K562 (cell line): ENCODE measurements around the gene SMOC2. TPM values are rescaled to one million over a fixed set of nuclear protein-coding genes. Genes with fewer than 3 reads are reported as not detected.

Experiments
- ATAC-seq: fragments of 200-7000 bp; cut with Tn5 transposase; 3 replicates; pipeline ENCODE4 v1.9.1; 2020; ENCODE audit warnings: moderate library complexity
- BruUV-seq: library from RNA; stranded (reverse); fragments of 400-500 nt; replicated peaks from 2 replicates; lab custom pipeline; 2021; lab: Mats Ljungman, UMichigan
- CTCF ChIA-PET: fragments of 300-600 bp; formaldehyde crosslinking; extraction: SDS; loops from one replicate; lab custom pipeline; 2021; ENCODE audit warnings: low intra/inter-chr PET ratio; lab: Yijun Ruan, JAX
- POLR2A ChIA-PET: fragments of 300-600, 350-650 bp; sonication (Branson Sonifier 250); formaldehyde crosslinking; extraction: SDS; loops from one replicate; lab custom pipeline; 2021; ENCODE audit warnings: antibody characterized with exemption, inconsistent platforms; lab: Yijun Ruan, JAX
- DNase-seq, 4 experiments: peaks; one replicate each; pipeline versions ENCODE4 v3.0.0 to v3.0.0-alpha.2; 2011 to 2018; ENCODE audit warnings: low spot score in 3 of 4, mixed read lengths in 3 of 4; ENCODE audit errors: extremely low read depth in 1 of 4
- FAIRE-seq: peaks from 2 replicates; lab custom pipeline; 2011; peaks lifted over from hg19 to GRCh38; lab: Jason Lieb, UNC
- H2AFZ ChIP-seq: 2 replicates; pipeline ENCODE4 v1.6.0; 2011; ENCODE audit warnings: low read depth, low read length, control low read depth, inconsistent platforms
- H3K27ac ChIP-seq: fragments of 200-600 bp; 3 replicates; pipeline ENCODE4 v1.8.0; 2011; ENCODE audit warnings: low read depth, mild to moderate bottlenecking, control low read depth, inconsistent platforms, low read length, moderate library complexity, mixed read lengths; ENCODE audit errors: extremely low read depth
- H3K27me3 ChIP-seq, 2 experiments: fragments of 300-600 bp in 1 of 2; 2 replicates in 1 of 2; 3 replicates in 1 of 2; pipeline versions ENCODE4 v1.6.0 to v1.8.0; 2011; ENCODE audit warnings: inconsistent platforms in 2 of 2, low read length in 2 of 2, mild to moderate bottlenecking in 1 of 2, mixed read lengths in 1 of 2, moderate library complexity in 1 of 2; ENCODE audit not compliant: control insufficient read depth in 2 of 2, insufficient read depth in 2 of 2
- H3K36me3 ChIP-seq: fragments of 300-600 bp; 3 replicates; pipeline ENCODE4 v1.8.0; 2011; ENCODE audit warnings: mild to moderate bottlenecking, low read length, inconsistent platforms; ENCODE audit not compliant: control insufficient read depth, insufficient read depth
- H3K4me1 ChIP-seq, 2 experiments: fragments of 200-600 bp in 1 of 2; replicated peaks in 1 of 2; 2 replicates in 1 of 2; 3 replicates in 1 of 2; pipeline versions ENCODE4 v1.5.1 to v1.8.0; 2011; ENCODE audit warnings: inconsistent platforms in 2 of 2, low read length in 2 of 2, mild to moderate bottlenecking in 1 of 2, mixed read lengths in 1 of 2, moderate library complexity in 1 of 2; ENCODE audit not compliant: control insufficient read depth in 2 of 2, insufficient read depth in 2 of 2
- H3K4me2 ChIP-seq: 2 replicates; pipeline ENCODE4 v1.6.1; 2011; ENCODE audit warnings: low read length, control low read depth, inconsistent platforms, mixed read lengths; ENCODE audit not compliant: insufficient read depth
- H3K4me3 ChIP-seq: fragments of 200-600 bp; sonication (generic), shearing (Covaris generic); 2 replicates; pipeline ENCODE4 v1.5.1; 2016; ENCODE audit warnings: control low read depth, inconsistent platforms
- H3K79me2 ChIP-seq: fragments of 200-600 bp; 3 replicates; pipeline ENCODE4 v1.8.0; 2011; ENCODE audit warnings: low read length, inconsistent platforms; ENCODE audit not compliant: control insufficient read depth, insufficient read depth
- H3K9ac ChIP-seq, 2 experiments: 2 replicates each; pipeline versions ENCODE4 v1.6.0 to v1.6.1; 2011; ENCODE audit warnings: low read depth in 2 of 2, low read length in 2 of 2, control low read depth in 1 of 2, inconsistent platforms in 1 of 2, mild to moderate bottlenecking in 1 of 2, mixed read lengths in 1 of 2; ENCODE audit not compliant: insufficient read depth in 1 of 2
- H3K9me1 ChIP-seq: one replicate; pipeline ENCODE4 v1.6.0; 2011; ENCODE audit warnings: inconsistent platforms, mild to moderate bottlenecking, low read length, moderate library complexity; ENCODE audit not compliant: control insufficient read depth, insufficient read depth
- H3K9me3 ChIP-seq: replicated peaks from 2 replicates; pipeline ENCODE4 v1.5.1; 2011; ENCODE audit warnings: low read depth, low read length, inconsistent platforms; ENCODE audit not compliant: control insufficient read depth, insufficient read depth
- H4K20me1 ChIP-seq: replicated peaks from 2 replicates; pipeline ENCODE4 v1.6.1; 2011; ENCODE audit warnings: low read length, inconsistent platforms, mixed read lengths; ENCODE audit not compliant: control insufficient read depth, insufficient read depth
- BACH1 ChIP-seq: fragments of 200-800 bp; sonication (Bioruptor generic); IDR thresholded peaks from 2 replicates; pipeline ENCODE4 v1.6.1; 2016; ENCODE audit warnings: missing genetic modification characterization, missing compliant biosample characterization
- BCOR ChIP-seq: fragments of 450-650 bp; IDR thresholded peaks from 2 replicates; pipeline ENCODE4 v1.6.1; 2016
- CBX1 ChIP-seq: sonication (generic); IDR thresholded peaks from 2 replicates; pipeline ENCODE4 v1.6.1; 2016; ENCODE audit warnings: antibody characterized with exemption, low read depth, mild to moderate bottlenecking
- CBX2 ChIP-seq: fragments of 200-600 bp; sonication (generic); IDR thresholded peaks from one replicate; pipeline ENCODE4 v1.6.1; 2012; ENCODE audit warnings: mild to moderate bottlenecking, low read length, inconsistent platforms; ENCODE audit not compliant: insufficient read depth, poor library complexity, severe bottlenecking
- E2F3 ChIP-seq: fragments of 250-450 bp; sonication (Bioruptor Pico); IDR thresholded peaks from 2 replicates; pipeline ENCODE4 v1.4.0; 2020; ENCODE audit warnings: mild to moderate bottlenecking
- EP400 ChIP-seq: fragments of 450-650 bp; IDR thresholded peaks from 2 replicates; pipeline ENCODE4 v1.6.1; 2017; ENCODE audit warnings: antibody characterized with exemption, mild to moderate bottlenecking, moderate library complexity
- FOXK1 ChIP-seq: sonication (generic); formaldehyde crosslinking; IDR thresholded peaks from 2 replicates; pipeline ENCODE4 v1.8.0; 2022; ENCODE audit warnings: missing genetic modification reagents, mild to moderate bottlenecking, borderline replicate concordance
- GTF2A2 ChIP-seq: IDR thresholded peaks from 2 replicates; pipeline ENCODE4 v1.6.1; 2016; ENCODE audit warnings: mild to moderate bottlenecking, missing genetic modification characterization, missing compliant biosample characterization
- HEY1 ChIP-seq: fragments of 250-450 bp; sonication (Bioruptor Pico); IDR thresholded peaks from 2 replicates; pipeline ENCODE4 v1.5.0; 2020; ENCODE audit warnings: mild to moderate bottlenecking, moderate library complexity, borderline replicate concordance
- KDM5B ChIP-seq: fragments of 200-600 bp; sonication (generic); IDR thresholded peaks from 2 replicates; pipeline ENCODE4 v1.6.1; 2012; ENCODE audit warnings: low read depth, mild to moderate bottlenecking, moderate library complexity, low read length, control low read depth, inconsistent platforms; ENCODE audit not compliant: insufficient replicate concordance
- NR2C2 ChIP-seq, 2 experiments: fragments of 200-800 bp in 1 of 2; sonication (Bioruptor generic) in 1 of 2; sonication (generic) in 1 of 2; formaldehyde crosslinking in 1 of 2; IDR thresholded peaks; 2 replicates each; pipeline versions ENCODE4 v1.6.1 to v1.8.0; 2016 to 2022; ENCODE audit warnings: mild to moderate bottlenecking in 1 of 2, missing compliant biosample characterization in 1 of 2, missing genetic modification characterization in 1 of 2, missing genetic modification reagents in 1 of 2
- POLR2H ChIP-seq: IDR thresholded peaks from 2 replicates; pipeline ENCODE4 v1.6.1; 2016; ENCODE audit warnings: missing genetic modification characterization, low read depth, mild to moderate bottlenecking, control low read depth, missing compliant biosample characterization, moderate library complexity
- PRMT5 ChIP-seq: sonication (generic); formaldehyde crosslinking; IDR thresholded peaks from 2 replicates; pipeline ENCODE4 v1.5.0; 2020; ENCODE audit warnings: missing genetic modification reagents
- RNF2 ChIP-seq: sonication (generic); IDR thresholded peaks from 2 replicates; pipeline ENCODE4 v1.6.1; 2016
- SMAD2 ChIP-seq: fragments of 150-350 bp; IDR thresholded peaks from 2 replicates; pipeline ENCODE4 v1.6.1; 2014; ENCODE audit warnings: low read depth, mild to moderate bottlenecking, low read length
- ZFX ChIP-seq: sonication (generic); formaldehyde crosslinking; IDR thresholded peaks from 2 replicates; pipeline ENCODE4 v1.8.0; 2022; ENCODE audit warnings: mild to moderate bottlenecking, missing genetic modification reagents, moderate library complexity
- ZNF324 ChIP-seq: fragments of 250-450 bp; sonication (Bioruptor Pico); IDR thresholded peaks from 2 replicates; pipeline ENCODE4 v1.4.0; 2020; ENCODE audit warnings: mild to moderate bottlenecking
- ZNF354B ChIP-seq: fragments of 250-450 bp; sonication (Bioruptor Pico); IDR thresholded peaks from 2 replicates; pipeline ENCODE4 v1.4.0; 2020
- ZNF584 ChIP-seq: fragments of 200-800 bp; sonication (Bioruptor generic); IDR thresholded peaks from 2 replicates; pipeline ENCODE4 v1.6.1; 2016; ENCODE audit warnings: low read depth, mild to moderate bottlenecking, missing genetic modification characterization, missing compliant biosample characterization
- ZNF696 ChIP-seq: fragments of 250-450 bp; sonication (Bioruptor Pico); conservative IDR thresholded peaks from 2 replicates; pipeline ENCODE4 v1.4.0; 2020; ENCODE audit warnings: mild to moderate bottlenecking, moderate library complexity
- ZZZ3 ChIP-seq: fragments of 450-650 bp; IDR thresholded peaks from 2 replicates; pipeline ENCODE4 v1.6.1; 2016; ENCODE audit warnings: antibody characterized with exemption, mild to moderate bottlenecking, moderate library complexity
- WGBS: fragments of 100-300 bp; shearing (Covaris generic); methylation state at CpG from one replicate; pipeline ENCODE4 v1.1.6; 2016; ENCODE audit warnings: low coverage, mixed read lengths; ENCODE audit not compliant: insufficient coverage; ENCODE audit errors: missing lambda C conversion rate; 5-methylcytosine and 5-hydroxymethylcytosine counted together
- in situ Hi-C: fragments of 300-500 bp; cut with MboI; formaldehyde crosslinking; loops from 4 replicates; pipeline ENCODE4 v1.15.0; 2018; ENCODE audit warnings: inconsistent platforms, mixed read lengths
- intact Hi-C: fragments of 100-400 bp; cut with micrococcal nuclease; formaldehyde crosslinking; loops from 2 replicates; pipeline ENCODE4 v1.14.2; 2022
- polyA plus RNA-seq, 8 experiments: library from polyadenylated mRNA; depleted of rRNA in 4 of 8; stranded (reverse) in 5 of 8; unstranded in 3 of 8; fragments of >200 nt; fragmentation: Nextera tagmentation in 2 of 8; fragmentation: Illumina TruSeq in 1 of 8; extraction: Ambion mirVana in 2 of 8; extraction: Trizol in 1 of 8; gene quantifications; 2 replicates each; pipeline versions ENCODE4 v1.2.1 to v1.2.3, GENCODE V29; 2011 to 2014; ENCODE audit warnings: inconsistent platforms in 1 of 8, missing spikeins in 1 of 8
- total RNA-seq, 7 experiments: library from RNA; depleted of rRNA in 6 of 7; stranded (reverse); fragments of >200 nt in 6 of 7; fragmentation: Illumina TruSeq in 2 of 7; extraction: Trizol in 2 of 7; gene quantifications; 2 replicates each; pipeline versions ENCODE4 v1.2.1 to v1.2.3, GENCODE V29; 2011 to 2021; ENCODE audit warnings: low replicate concordance in 1 of 7

Gene SMOC2
- total and polyA plus RNA-seq, 9 of the 15 experiments (the other 6 are each of a cell fraction or from before 2014, with no cell fraction given) = 0.45 to 2.3 (median 1.1) TPM

DNA sequence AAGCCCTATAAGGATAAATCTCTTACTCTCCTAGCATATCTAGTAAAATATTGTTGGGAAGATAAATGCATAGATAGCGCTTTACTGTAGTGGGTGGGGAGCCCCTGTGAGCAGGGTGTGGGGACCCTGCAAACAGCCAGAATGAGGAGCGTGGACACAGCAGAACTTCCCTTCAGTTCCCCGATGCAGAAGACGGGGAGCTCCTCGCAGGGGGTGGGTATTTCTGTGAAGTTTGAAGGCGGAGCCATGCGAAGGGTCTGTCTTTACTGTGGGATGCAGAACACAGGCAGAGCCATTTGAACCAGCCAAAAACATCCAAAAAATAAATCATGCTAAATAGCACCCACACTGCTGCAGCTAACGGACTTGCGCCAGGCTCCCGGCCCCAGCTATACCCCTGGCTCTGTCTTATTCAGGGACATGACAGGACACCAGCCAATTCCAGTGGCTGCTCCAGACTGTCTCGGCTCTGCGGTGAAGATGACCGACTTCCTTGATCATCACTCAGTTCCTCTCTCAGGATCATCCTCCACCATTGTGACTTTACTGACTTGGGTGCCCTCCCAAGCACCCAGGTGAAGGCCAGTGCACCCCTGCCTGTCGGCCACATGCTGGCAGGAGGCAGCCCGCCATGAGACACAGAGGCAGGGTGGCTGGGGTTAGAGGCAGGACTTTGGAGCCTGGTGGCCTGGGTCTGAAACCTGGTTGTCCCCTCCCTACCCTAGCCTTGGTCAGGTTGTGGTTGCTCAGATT, 134.5 kb downstream of the SMOC2 start (continued):
- TF ChIP-seq POLR2H (tag) (no peak), ZNF354B (no peak), HEY1 (CRISPR knock-in tag) (no peak)

DNA sequence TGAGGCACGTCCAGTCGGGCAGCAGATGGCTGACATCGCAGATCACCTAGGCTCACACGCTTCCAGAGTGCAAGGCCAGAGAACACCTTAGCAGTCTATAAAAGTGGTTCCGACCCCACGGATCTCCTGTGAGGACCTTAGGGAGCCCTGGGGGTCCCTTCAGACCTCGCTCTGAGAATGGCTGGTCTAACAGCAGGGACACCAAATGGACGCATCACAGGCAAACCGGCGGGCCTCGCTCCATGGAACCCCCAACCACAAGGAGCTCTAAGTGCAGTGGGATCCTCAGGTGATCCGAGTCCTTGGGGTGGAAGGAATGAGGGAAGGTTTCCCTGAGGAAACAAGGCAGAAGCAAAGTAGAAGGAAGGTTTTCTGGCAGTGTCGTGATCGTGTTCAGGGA, 135.4 kb downstream of the SMOC2 start:
- no peaks in the 10 kb centered on the region for H3K9me1 ChIP-seq
- H3K4me2 ChIP-seq = no peak overlapping the region
- FAIRE-seq (no peak), ATAC-seq (no peak), DNase-seq (no peak)
- intact Hi-C loops = no loop called here
- no peaks in the 10 kb centered on the region for H3K79me2 ChIP-seq
- no peak overlapping the region for H3K27ac ChIP-seq
- H3K4me1 ChIP-seq = no peaks in the 10 kb centered on the region; a peak in 1 of 5 replicates
- 27% methylated on average over 14 of the region's 14 CpGs for WGBS
- ChIA-PET POLR2A (no interaction called here), CTCF (no interaction called here)
- no peak overlapping the region for H2AFZ ChIP-seq
- TF ChIP-seq PRMT5 (no peak), FOXK1 (CRISPR knock-in tag) (no peak), ZNF696 (CRISPR knock-in tag) (no peak), ZNF584 (CRISPR knock-in tag) (no peak), ZFX (no peak), ZNF324 (CRISPR knock-in tag) (no peak), GTF2A2 (tag) (no peak), CBX2 (no peak), CBX1 (no peak), ZZZ3 (no peak), E2F3 (no peak), EP400 (no peak), RNF2 (no peak), KDM5B (no peak), BACH1 (tag) (no peak), NR2C2 (CRISPR knock-in tag; IDR thresholded peaks at IDR 0.05) (no peak), NR2C2 (tag; IDR thresholded peaks at IDR 0.05) (no peak), BCOR (no peak), SMAD2 (no peak), POLR2H (tag) (no peak)
- in situ Hi-C loops = no loop called here
- no TSS peak for BruUV-seq
- no peaks in the 10 kb centered on the region for H3K36me3 ChIP-seq
- no peak overlapping the region for H3K9ac ChIP-seq
- H3K9me3 ChIP-seq = no peaks in the 10 kb centered on the region
- H4K20me1 ChIP-seq = no peaks in the 10 kb centered on the region; the same call in 1 of the 2 replicates
- H3K27me3 ChIP-seq = peaks cover 6 to 44% of the 10 kb centered on the region in 2 experiments; a peak in 3 of 5 replicates
- no peak overlapping the region for H3K4me3 ChIP-seq
